ENCODE measurements around the gene EPYC. TPM values are rescaled to one million over a fixed set of nuclear protein-coding genes. Genes with fewer than 3 reads are reported as not detected.

Gene EPYC
- total RNA-seq, 1 experiment from 2014 or later = not detected

GRCh38 chr12:90974286-90974685 lies 30.5 kb downstream of the EPYC start:
- CTCF ChIA-PET = no interaction called here
- H3K27ac ChIP-seq (ENCODE audit: low read depth, low read length, poor library complexity, severe bottlenecking) = no peak overlapping the region
- POLR2A ChIA-PET (ENCODE audit: low non-redundant PET) = no interaction called here

GRCh38 chr12:90972226-90972625 lies 32.5 kb downstream of the EPYC start:
- Histone ChIP-seq H3K4me1 (ENCODE audit: insufficient read depth, low read length, poor library complexity, severe bottlenecking) (no peaks in the 10 kb centered on the region), H3K27ac (ENCODE audit: low read depth, low read length, poor library complexity, severe bottlenecking) (no peak overlapping the region), H3K9me3 (ENCODE audit: low read depth, low read length, poor library complexity, severe bottlenecking) (no peaks in the 10 kb centered on the region), H3K27me3 (replicated peaks; ENCODE audit: insufficient read depth, low read depth, low read length, poor library complexity) (no peaks in the 10 kb centered on the region), H3K4me3 (ENCODE audit: low read depth, low read length, poor library complexity, severe bottlenecking) (no peak overlapping the region), H3K36me3 (ENCODE audit: insufficient read depth, low read length, poor library complexity, severe bottlenecking) (no peaks in the 10 kb centered on the region)
- no TSS peak for BruUV-seq (replicated peaks)
- DNase-seq (ENCODE audit: low spot score) = no peak
- ChIA-PET CTCF (no interaction called here), POLR2A (ENCODE audit: low non-redundant PET) (no interaction called here)
- intact Hi-C loops (cut with micrococcal nuclease; ENCODE audit: unreplicated experiment) = no loop called here
- no peak for TF ChIP-seq CTCF (conservative IDR thresholded peaks at IDR 0.05; ENCODE audit: low read depth, low read length)
- TF ChIP-seq EZH2 (IDR thresholded peaks at IDR 0.05; ENCODE audit: borderline replicate concordance, low read depth, low read length, poor library complexity, severe bottlenecking) = no peak

More at GRCh38 chr12:90974286-90974685, 30.5 kb downstream of the EPYC start:
- TF ChIP-seq EZH2 (IDR thresholded peaks at IDR 0.05; ENCODE audit: borderline replicate concordance, low read depth, low read length, poor library complexity, severe bottlenecking) (no peak), CTCF (conservative IDR thresholded peaks at IDR 0.05; ENCODE audit: low read depth, low read length) (no peak)
- Histone ChIP-seq H3K27me3 (replicated peaks; ENCODE audit: insufficient read depth, low read depth, low read length, poor library complexity) (no peaks in the 10 kb centered on the region), H3K4me1 (ENCODE audit: insufficient read depth, low read length, poor library complexity, severe bottlenecking) (no peaks in the 10 kb centered on the region), H3K4me3 (ENCODE audit: low read depth, low read length, poor library complexity, severe bottlenecking) (no peak overlapping the region), H3K36me3 (ENCODE audit: insufficient read depth, low read length, poor library complexity, severe bottlenecking) (no peaks in the 10 kb centered on the region), H3K9me3 (ENCODE audit: low read depth, low read length, poor library complexity, severe bottlenecking) (no peaks in the 10 kb centered on the region)
- no TSS peak for BruUV-seq (replicated peaks)
- DNase-seq (ENCODE audit: low spot score) = no peak
- intact Hi-C loops (cut with micrococcal nuclease; ENCODE audit: unreplicated experiment) = no loop called here

GRCh38 chr12:90970911-90971310 lies 33.9 kb downstream of the EPYC start:
- ChIA-PET POLR2A (ENCODE audit: low non-redundant PET) (no interaction called here), CTCF (no interaction called here)
- no peaks in the 10 kb centered on the region for H3K27me3 ChIP-seq (replicated peaks; ENCODE audit: insufficient read depth, low read depth, low read length, poor library complexity)
- H3K27ac ChIP-seq (ENCODE audit: low read depth, low read length, poor library complexity, severe bottlenecking) = no peak overlapping the region
- DNase-seq (ENCODE audit: low spot score) = no peak
- no peaks in the 10 kb centered on the region for H3K4me1 ChIP-seq (ENCODE audit: insufficient read depth, low read length, poor library complexity, severe bottlenecking)
- no peak overlapping the region for H3K4me3 ChIP-seq (ENCODE audit: low read depth, low read length, poor library complexity, severe bottlenecking)
- H3K9me3 ChIP-seq (ENCODE audit: low read depth, low read length, poor library complexity, severe bottlenecking) = no peaks in the 10 kb centered on the region
- no TSS peak for BruUV-seq (replicated peaks)
- H3K36me3 ChIP-seq (ENCODE audit: insufficient read depth, low read length, poor library complexity, severe bottlenecking) = no peaks in the 10 kb centered on the region
- TF ChIP-seq CTCF (conservative IDR thresholded peaks at IDR 0.05; ENCODE audit: low read depth, low read length) = no peak
- TF ChIP-seq EZH2 (IDR thresholded peaks at IDR 0.05; ENCODE audit: borderline replicate concordance, low read depth, low read length, poor library complexity, severe bottlenecking) = no peak
- intact Hi-C loops (cut with micrococcal nuclease; ENCODE audit: unreplicated experiment) = no loop called here
